ENCODE results near the gene SCARB2.
"Not testable (repeated sequence)": the region's sequence is repeated elsewhere in the genome, so short reads cannot be mapped to it uniquely, and the experiment has no call there.

The SCARB2 gene, protein sequence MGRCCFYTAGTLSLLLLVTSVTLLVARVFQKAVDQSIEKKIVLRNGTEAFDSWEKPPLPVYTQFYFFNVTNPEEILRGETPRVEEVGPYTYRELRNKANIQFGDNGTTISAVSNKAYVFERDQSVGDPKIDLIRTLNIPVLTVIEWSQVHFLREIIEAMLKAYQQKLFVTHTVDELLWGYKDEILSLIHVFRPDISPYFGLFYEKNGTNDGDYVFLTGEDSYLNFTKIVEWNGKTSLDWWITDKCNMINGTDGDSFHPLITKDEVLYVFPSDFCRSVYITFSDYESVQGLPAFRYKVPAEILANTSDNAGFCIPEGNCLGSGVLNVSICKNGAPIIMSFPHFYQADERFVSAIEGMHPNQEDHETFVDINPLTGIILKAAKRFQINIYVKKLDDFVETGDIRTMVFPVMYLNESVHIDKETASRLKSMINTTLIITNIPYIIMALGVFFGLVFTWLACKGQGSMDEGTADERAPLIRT

DNA sequence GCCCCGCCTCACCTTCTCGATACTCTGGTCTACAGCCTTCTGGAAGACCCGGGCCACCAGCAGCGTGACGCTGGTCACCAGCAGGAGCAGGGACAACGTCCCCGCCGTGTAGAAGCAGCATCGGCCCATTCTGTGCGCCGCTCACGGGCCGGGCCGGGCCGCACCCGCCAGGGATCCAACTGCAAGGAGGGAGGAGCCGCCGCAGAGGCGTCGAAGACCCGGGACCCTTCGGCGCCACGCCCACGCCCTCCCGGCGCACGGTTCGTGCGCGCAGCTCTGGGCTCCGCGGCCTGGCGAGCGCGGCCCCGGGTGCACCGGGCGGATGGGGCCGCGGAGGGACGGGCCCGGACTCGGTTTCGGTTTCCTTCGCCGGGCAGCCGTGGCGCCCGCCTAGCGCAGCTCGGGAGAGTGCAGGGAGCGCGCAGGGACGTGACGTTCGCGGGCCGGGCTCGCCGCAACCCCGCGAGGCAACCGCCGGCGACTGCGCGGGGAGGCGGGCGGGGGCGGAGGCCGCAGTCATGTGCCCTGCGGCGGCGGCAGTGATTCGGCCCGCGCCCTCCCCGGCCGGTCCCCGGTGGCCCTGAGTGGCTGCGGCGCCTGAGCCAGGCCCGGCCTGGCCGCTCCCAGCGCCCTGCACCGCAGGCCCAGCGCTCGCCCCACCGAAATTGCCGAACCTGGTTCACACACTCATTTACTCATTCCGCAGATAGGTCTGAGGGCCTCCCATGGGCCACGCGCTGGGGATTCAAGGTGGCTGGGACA lies at the start of gene SCARB2:
SCARB2 (minus strand) TSS at position 410 of the 762 bp plus-strand sequence; CDS start at position 129, 281 bp downstream.
- peak; percentile 76 for ATAC-seq
- DNase-seq: peak; percentile 70

DNA sequence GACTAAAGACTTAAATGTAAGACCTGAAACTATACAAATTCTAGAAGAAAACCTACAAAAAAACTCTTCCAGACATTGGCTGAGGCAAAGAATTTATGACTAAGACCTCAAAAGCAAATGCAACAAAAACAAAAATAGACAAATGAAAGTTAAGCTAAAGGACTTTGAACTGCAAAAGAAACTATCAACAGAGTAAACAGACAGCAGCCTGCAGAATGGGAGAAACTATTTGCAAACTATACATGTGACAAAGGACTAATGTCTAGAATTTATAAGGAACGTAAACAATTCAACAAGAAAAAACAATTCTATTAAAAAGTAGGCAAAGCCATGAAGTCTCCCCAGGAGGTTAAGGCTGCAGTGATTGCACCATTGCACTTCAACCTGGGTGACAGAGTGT lies 46.9 kb upstream of the SCARB2 start:
- ATAC-seq (no peak), DNase-seq (no peak)

DNA sequence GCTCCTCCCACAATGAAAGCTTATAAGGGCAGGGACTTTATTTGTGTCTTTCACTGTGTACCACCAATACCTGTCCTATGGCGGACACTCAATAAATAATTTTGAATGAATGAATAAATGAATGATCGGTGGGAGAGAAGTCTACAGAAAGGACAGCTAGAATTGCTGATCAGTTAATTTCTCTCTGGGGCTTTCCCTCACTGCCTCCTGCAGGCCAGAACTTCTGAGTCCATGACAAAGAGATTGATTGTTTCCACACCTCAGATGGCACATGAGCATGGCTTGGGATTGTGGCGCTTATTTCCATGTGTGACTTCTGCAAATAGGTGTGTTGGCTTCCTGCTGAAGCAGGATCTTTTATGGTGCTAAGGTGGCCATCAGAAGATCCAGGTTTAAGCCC lies 44.2 kb upstream of the SCARB2 start:
- ATAC-seq (no peak), DNase-seq (no peak)

DNA sequence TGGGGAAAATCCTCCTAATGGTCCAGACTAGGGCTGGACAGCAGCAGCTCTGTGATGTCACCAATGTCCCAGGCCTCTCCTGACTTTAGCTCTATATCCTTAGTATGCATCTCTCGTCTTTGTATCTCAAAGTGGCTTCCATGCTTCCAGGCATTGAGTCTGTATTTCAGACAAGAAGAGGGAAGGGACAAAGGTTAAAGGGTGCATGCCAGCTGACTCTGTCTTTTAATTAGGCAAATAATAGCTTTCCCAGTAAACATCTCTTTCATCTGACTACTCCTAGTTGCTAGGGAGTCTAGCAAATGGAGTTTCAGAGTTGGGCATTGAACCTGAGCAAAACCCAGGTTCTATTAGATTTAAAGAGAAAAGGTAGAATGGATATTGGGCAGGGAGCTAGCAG lies 43.3 kb upstream of the SCARB2 start:
- ATAC-seq (no peak), DNase-seq (no peak)

DNA sequence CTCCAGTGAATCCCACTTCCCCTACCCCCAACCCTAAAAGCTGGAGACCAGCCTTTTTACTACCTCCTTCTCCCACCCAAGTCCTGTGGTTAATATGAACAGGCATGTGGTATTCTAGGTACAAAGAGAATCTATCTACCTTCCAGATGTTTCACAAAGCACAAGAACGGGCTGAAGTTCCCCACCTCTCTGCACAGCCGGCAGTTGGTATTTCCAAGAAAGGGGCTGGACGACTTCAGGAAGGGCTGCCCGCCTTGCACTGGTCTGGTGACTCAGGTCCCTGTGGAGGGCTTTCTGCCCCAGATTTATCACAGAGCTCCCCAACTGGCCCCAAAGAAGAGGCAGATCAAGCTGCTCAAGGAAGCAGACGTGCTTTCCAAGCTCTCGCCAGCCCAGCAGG lies 42.4 kb upstream of the SCARB2 start:
- no peak for ATAC-seq

DNA sequence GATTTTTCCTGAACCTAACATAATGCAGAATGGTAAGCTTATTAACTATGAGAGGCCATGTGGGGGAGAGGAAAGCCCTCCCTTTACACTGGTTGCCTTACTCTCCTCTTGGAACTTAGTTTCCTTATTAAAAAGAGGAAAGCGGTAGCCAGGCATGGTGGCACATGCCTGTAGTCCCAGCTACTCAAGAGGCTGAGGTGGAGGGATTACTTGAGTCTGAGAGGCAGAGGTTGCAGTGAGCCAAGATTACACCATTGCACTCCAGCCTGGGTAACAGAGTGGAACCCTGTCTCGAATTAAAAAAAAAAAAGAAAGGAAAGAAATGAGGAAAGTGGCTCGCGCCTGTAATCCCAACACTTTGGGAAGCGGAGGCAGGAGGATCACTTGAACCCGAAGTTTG lies 39.9 kb upstream of the SCARB2 start:
- ATAC-seq (no peak), DNase-seq (no peak)

More for the DNA sequence above, 42.4 kb upstream of the SCARB2 start:
- no peak for DNase-seq

DNA sequence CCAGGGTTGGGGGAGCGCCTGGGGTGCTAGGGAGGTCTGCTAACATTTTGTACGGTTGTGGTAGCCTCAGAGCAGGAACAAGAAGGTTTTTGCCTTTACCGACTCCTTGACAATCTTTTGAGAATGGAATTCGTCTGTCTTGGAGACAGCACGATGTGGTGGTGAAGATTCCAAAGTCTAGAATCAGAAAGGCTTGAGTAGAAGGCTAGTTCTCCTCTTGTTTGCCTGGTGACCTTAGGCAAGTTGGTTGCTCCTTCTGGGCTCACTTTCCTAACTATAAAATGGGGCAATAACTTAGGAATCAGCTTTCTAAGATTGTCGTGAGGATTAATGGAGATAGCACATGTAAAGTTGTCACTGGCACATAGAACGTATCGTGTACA lies 38.6 kb upstream of the SCARB2 start:
- DNase-seq: no peak
- no peak for ATAC-seq

DNA sequence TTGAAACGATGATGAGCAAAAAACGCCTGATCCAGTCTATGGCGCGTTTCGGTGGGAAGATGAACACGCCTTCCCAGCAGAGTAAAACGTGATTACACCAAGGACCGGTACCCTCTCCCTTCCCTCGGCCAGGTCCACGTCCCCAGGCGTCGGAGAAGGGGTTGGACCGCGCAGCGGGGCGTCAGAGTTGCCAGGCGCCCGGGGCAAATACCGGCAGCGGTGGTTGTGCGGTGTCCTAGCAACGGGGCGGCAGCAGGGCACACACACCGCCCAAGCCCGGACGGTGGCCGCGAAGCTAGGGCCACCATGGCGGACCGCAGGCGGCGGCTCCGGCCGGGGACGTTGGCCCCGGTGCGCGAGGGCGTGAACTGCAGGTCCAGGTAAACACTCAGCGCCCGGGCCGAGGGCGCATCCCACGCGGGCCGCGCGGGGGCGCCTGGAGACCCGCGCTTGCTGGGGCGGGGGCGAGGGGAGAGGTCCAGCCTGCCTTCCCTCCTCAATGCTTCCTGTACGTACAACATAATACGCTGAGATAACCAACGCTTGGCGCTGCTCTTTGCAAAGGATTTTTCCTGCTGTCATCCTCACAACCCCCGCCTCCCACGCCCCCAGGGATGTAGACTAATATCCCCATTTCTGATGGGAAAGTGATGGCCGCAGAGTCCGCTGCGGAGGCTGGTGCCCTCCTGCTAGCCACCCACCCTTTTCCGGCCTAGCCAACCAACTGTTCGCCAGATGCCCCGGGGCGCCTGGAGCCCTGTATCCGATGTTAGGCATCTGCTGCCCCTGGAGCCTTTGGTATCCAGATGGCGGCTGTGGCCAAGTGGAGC lies 38.0 kb upstream of the SCARB2 start, which contains the start of gene FAM47E:
FAM47E (plus strand) TSS at position 281 of the 830 bp plus-strand sequence; CDS start at position 307, 26 bp downstream.
- DNase-seq: peak; percentile 50

DNA sequence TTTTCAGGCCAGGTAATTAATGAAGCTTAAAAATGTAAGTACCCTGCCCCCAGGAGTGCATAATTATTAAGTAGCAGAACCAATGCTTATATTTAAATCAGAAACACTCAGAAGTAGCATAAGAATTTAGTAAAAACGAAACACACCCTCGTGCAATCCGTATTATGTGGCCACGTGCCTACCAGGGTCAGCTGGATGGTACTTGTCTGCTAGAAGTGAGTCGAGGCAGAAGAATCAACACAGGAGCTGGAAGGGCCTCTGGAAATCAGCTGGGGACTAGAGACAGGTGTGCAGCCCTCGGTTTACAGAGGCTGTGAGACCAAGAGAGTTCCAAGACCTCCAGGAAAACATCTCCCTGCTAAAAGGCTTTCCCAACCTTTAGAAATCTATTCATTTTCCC lies 37.3 kb upstream of the SCARB2 start:
- DNase-seq (no peak), ATAC-seq (no peak)

More for the DNA sequence above, 38.0 kb upstream of the SCARB2 start, which contains the start of gene FAM47E:
- ATAC-seq: peak; percentile 79

DNA sequence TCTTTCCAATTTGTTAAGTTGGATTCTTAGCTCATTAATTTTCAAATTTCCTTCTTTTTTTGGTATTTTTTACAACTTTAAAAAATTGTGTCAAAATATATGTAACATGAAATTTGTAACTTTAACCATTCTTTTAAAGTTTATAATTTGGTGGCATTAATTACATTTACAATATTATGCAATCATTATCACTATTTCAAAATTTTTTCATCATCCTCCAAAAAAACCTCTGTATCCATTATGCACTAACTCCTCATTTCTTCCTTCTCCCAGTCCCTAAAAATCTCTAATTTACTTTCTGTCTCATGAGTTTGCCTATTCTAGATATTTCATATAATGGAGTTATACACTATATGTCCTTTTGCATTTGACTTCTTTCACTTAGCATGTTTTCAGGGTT lies 33.2 kb upstream of the SCARB2 start:
- DNase-seq: no peak
- no peak for ATAC-seq

DNA sequence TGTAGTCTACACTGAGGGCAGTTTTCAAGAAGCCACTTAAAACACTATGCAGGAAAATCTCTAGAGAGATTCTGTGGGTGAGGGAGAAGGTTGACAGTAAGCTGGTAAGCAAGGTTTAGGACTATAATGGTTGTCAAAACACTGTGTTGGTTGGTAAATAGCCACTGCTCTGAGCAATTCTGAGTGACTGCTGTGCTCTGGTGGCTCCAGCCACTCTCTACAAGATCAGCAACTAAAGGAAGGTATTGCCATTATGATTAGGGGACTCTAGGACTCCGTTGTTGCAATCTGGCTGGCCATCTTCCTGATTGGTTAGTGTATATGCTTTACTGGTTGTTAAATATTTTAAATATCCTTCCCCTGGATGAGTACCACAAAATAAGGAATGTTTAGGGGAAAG lies 32.4 kb upstream of the SCARB2 start:
- no peak for ATAC-seq
- no peak for DNase-seq

DNA sequence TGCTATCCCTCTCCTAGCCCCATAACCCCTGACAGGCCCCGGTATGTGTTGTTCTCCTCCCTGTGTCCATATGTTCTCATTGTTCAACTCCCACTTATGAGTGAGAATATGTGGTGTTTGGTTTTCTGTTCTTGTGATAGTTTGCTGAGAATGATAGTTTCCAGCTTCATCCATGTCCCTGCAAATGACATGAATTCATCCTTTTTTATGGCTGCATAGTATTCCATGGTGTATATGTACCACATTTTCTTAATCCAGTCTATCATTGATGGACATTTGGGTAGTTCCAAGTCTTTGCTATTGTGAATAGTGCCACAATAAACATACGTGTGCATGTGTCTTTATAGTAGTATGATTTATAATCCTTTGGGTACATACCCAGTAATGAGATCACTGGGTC lies 30.3 kb upstream of the SCARB2 start:
- not testable (repeated sequence) for ATAC-seq, DNase-seq

DNA sequence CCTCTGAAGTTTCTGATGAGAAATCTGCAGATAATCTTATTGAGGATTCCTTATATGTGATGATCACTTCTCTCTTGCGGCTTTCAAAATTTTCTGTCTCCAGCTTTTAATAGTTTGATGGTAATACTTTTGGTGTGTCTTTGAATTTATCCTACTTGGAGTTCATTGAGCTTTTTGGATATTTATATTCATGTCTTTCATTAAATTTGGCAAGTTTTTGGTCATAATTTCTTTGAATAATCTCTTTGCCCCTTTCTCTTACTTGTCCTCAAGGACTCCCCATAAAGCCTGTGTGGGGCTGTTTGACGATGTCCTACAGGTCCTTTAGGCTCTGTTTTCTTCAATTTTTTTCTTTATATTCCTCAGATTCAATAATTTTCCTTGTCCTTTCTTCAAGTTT lies 26.6 kb upstream of the SCARB2 start:
- ATAC-seq (no peak), DNase-seq (no peak)

DNA sequence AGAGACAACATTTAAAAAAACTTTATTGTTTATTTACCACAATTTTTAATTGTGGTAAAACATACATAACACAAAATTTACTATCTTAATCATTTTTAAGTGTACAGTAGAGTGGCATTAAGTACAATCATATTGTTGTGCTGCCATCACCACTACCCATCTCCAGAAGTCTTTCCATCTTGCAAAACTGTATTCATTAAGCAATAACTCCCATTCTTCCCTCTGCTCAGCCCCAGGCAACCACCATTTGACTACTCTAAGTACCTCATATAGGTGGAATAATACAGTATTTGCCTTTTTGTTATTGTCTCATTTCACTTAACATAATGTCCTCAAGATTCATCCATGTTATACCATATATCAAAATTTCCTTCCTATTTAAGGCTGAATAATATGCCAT lies 25.1 kb upstream of the SCARB2 start:
- ATAC-seq: no peak
- no peak for DNase-seq

DNA sequence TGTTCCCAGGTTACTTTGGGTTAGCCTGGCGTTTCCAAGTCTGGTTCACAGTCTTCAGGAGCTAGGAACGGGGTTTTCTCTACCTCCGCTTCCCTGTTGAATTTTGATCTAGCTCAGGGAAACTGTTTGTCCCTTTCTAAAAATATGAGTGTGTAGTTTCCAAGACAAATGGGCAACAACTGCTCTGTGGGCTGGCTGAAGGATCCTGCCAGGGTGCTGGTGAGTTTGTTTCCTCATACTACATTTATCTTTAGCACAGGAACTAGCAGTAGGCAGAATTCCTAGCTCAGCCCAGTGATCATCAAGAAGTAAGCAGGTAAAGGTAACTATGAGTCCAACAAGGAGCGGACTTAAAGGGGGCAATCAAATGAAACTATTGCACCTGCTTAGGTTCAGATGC lies 24.6 kb upstream of the SCARB2 start:
- DNase-seq (no peak), ATAC-seq (no peak)

DNA sequence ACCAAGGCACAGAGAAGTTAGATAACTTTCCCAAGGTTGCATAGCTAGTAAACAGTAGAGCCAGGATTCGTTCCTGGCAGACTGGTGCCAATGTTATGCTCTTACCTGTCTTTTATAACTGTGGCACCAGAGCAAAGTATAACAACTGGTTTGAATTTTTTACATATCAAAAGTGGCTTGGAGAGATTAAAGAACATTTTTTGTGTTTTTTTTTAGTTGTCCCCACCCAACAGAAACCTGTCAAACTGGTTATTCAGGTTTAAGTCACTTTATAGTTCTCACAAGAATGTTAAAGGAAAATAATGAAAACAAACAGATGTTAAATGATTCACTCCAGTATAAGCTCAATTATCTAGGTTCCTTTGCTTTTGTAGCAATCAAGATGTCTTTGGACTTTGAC lies 22.3 kb upstream of the SCARB2 start:
- DNase-seq (no peak), ATAC-seq (no peak)

DNA sequence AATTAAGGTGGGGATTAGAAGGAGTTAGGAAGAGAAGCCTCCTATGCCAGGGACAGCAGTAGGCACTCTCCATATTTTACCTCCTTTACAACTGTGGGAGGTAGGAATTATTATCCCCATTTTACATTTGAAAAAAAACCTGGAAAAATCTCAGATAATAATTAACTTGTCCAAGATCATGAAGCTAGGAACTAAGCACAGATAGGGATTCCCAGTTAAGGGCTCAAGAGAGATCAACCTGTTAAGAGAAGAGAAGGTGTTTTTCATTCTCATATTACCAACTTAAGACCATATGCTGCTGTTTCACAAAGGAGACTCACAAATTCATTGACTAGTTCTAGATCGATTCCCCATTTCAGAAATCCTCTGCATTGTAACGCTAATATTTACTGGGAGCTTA lies 21.8 kb upstream of the SCARB2 start:
- DNase-seq: no peak
- ATAC-seq: no peak

DNA sequence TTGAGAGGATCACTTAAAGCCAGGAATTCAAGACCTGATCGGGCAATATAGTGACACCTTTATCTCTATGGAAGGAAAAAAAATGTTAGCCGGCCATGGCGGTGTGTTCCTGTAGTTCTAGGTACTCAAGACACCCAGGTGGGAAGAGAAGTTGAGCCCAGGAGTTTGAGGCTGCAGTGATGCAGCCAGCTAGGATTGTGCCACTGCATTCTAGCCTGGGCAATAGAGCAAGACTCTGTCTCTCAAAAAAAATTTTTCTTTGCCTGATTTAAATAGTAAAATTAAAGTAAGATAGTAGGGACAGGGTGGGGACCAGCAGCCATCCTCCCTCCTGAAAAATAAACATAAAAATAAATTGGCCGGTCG lies 21.0 kb upstream of the SCARB2 start:
- DNase-seq: no peak
- ATAC-seq: no peak

DNA sequence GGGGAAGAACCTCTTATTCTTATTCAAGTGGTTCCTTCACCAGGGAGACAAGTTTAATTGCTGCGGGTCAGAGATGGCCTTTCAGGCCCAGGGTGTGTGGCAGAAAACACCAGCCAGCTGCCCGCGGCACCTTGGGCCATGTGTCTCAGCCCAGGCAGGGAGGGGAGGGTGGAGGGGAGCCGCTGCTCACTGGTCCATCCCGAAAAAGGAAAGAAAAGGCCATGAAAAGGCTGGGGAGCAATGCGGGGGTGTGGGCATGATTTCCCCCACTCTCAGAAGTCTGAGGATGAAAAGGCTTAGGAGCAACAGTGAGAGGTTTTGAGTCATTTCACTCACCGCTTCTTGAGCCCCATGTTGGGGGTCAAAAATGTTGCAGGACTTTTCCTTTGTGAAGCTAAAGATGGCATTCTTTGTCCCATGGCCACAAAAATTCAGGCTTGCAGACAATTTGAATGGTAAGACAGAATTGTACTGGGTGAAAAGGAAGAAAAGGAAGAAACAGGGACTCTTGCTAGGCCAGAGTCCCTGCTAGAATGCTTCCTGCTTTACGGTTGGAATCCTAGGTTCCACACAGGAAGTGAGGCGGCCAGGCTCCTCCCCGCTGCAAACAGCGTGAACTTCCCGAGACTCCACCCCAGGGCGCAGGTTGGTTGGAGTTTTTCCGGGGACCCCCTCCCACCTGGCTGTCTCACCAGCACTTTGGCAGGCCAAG lies 20.5 kb upstream of the SCARB2 start:
- DNase-seq: no peak
- no peak for ATAC-seq

DNA sequence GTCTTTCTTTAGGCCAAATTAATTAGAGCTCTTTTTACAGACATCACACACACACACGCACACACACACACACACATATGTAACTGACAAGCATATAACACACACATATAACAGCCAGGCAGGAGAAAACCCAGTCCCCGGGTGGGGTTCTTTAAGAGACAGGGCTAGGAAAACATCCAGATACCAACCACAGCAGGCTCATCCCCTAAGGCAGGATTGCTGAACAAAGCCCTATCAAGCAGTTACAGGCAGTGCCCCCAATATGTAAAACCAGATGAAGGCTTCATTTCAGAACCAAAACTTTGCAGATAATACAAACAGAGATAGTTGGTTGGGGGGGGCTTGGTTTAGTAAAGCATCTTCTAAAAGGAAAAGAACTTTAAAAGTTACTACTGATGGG lies 19.9 kb upstream of the SCARB2 start:
- no peak for ATAC-seq
- no peak for DNase-seq

DNA sequence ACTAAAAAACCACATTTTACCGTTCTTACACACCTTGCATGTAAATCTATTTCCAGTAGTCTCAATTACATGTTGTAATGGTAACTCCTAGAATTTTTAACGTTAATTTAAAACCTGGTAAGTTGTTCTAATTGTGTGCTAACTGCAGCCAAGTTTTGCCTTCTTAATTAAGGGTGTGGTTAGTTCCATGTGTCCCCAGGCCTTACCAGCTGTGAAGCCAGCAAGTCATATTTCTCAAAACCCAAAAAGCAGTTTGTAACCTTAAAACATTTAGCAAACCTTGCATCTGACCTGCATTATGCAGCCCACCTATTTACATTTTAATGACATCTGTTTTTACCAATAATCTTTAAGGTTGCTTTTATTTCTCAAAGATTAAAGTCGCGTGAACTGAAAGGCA lies 19.5 kb upstream of the SCARB2 start:
- DNase-seq (no peak), ATAC-seq (no peak)

DNA sequence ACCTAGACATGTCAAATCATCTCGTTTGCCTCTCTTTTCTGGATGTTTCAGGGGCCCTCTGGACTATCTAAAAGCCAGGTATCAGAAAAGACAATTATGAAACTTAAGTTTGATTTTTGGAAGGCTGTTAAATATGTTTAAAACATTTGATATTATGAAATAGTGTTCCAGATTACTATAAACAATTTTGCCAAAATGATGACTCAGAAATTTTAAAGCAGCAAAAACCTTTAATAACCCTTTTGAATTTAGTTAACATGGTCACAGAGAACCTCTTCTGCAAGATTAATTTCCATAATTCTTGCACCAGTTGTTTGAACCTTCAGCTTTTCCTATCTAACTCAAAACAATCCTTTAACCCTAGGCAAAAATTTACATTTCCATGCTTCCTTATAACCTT lies 19.1 kb upstream of the SCARB2 start:
- ATAC-seq (no peak), DNase-seq (no peak)

All from stimulated activated naive CD8-positive, alpha-beta T cell treated with anti-CD3 and anti-CD28 coated beads, Interleukin-15, Interleukin-2, amounts not matched to agents 100 U/mL and 50 U/mL, for 24 hours (primary cell).